Left lobe of liver (tissue), 2 donors: ENCODE measurements around the gene PCDHGB2. TPM values are rescaled to one million over a fixed set of nuclear protein-coding genes. Genes with fewer than 3 reads are reported as not detected.

Experiments used
- ATAC-seq: fragments of 200-7000 bp; cut with Tn5 transposase; one replicate; pipeline ENCODE4 v1.9.1; 2020; ENCODE audit warnings: mild to moderate bottlenecking, moderate library complexity
- DNase-seq: peaks from one replicate; pipeline ENCODE4 v3.0.0-alpha.2; 2020; ENCODE audit warnings: low spot score
- total RNA-seq: library from RNA; stranded (reverse); gene quantifications from one replicate; pipeline ENCODE4 v1.2.1, GENCODE V29; 2021
- donor health status: DM: no; HTN: no; CAD: no; lungs with moderate emphysema.
- donor health status: DM: no; HTN: yes; CAD: no.

Gene PCDHGB2
- total RNA-seq, 1 donor from 2014 or later = 0.81 TPM

DNA sequence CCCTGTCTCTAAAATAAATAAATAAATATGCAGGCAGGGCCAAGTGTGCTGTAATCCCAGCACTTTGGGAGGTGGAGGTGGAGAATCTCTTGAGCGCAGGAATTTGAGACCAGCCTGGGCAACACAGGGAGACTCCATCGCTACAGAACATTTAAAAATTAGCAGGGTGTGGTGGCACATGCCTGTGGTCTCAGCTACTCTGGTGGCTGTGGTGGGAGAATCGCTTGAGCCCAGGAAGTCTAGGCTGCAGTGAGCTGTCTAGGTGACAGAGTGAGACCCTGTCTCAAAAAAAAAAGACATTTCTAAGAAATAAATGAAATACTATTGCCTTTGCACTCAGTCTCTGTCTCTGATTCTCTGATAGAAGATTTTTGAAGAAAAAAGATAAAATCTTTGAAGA is 51.8 kb downstream of the PCDHGB2 start:
- DNase-seq (no peak), ATAC-seq (no peak)

Other genes starting within 250 kb of the PCDHGB2 start
- 0.35 TPM for gene PCDHB4, start 238.2 kb upstream of the PCDHGB2 start, total RNA-seq
- 0.33 TPM for gene PCDHB5, start 224.8 kb upstream of the PCDHGB2 start, total RNA-seq
- gene PCDHB6, start 209.9 kb upstream of the PCDHGB2 start, total RNA-seq = 0.10 TPM
- 0.25 TPM for gene PCDHB7, start 187.3 kb upstream of the PCDHGB2 start, total RNA-seq
- not detected for gene PCDHB8, start 182.2 kb upstream of the PCDHGB2 start, total RNA-seq
- 0.58 TPM for gene PCDHB16, start 177.6 kb upstream of the PCDHGB2 start, total RNA-seq
- 0.05 TPM for gene PCDHB9, start 172.8 kb upstream of the PCDHGB2 start, total RNA-seq
- 0.28 TPM for gene PCDHB10, start 167.6 kb upstream of the PCDHGB2 start, total RNA-seq
- gene PCDHB11, start 160.4 kb upstream of the PCDHGB2 start, total RNA-seq = 0.20 TPM
- 0.28 TPM for gene PCDHB12, start 151.3 kb upstream of the PCDHGB2 start, total RNA-seq
- gene PCDHB13, start 146.1 kb upstream of the PCDHGB2 start, total RNA-seq = 0.65 TPM
- gene PCDHB14, start 136.7 kb upstream of the PCDHGB2 start, total RNA-seq = 0.75 TPM
- 0.38 TPM for gene PCDHB15, start 114.6 kb upstream of the PCDHGB2 start, total RNA-seq
- gene SLC25A2, start 55.9 kb upstream of the PCDHGB2 start, total RNA-seq = 0.25 TPM
- 20.6 TPM for gene TAF7, start 39.2 kb upstream of the PCDHGB2 start, total RNA-seq
- gene PCDHGA1, start 29.5 kb upstream of the PCDHGB2 start, total RNA-seq = 0.10 TPM
- 1.1 TPM for gene PCDHGA2, start 21.2 kb upstream of the PCDHGB2 start, total RNA-seq
- 0.60 TPM for gene PCDHGA3, start 16.2 kb upstream of the PCDHGB2 start, total RNA-seq
- gene PCDHGB1, start 9.9 kb upstream of the PCDHGB2 start, total RNA-seq = 0.63 TPM
- gene PCDHGA4, start 5.0 kb upstream of the PCDHGB2 start, total RNA-seq = 0.53 TPM
- gene PCDHGA5, start 4.2 kb downstream of the PCDHGB2 start, total RNA-seq = 0.35 TPM
- 0.83 TPM for gene PCDHGB3, start 10.2 kb downstream of the PCDHGB2 start, total RNA-seq
- 0.68 TPM for gene PCDHGA6, start 13.9 kb downstream of the PCDHGB2 start, total RNA-seq
- 0.33 TPM for gene PCDHGA7, start 22.7 kb downstream of the PCDHGB2 start, total RNA-seq
- gene PCDHGB4, start 27.7 kb downstream of the PCDHGB2 start, total RNA-seq = 2.2 TPM
- gene PCDHGA8, start 32.6 kb downstream of the PCDHGB2 start, total RNA-seq = 0.35 TPM
- 4.2 TPM for gene PCDHGB5, start 38.0 kb downstream of the PCDHGB2 start, total RNA-seq
- 0.65 TPM for gene PCDHGA9, start 42.8 kb downstream of the PCDHGB2 start, total RNA-seq
- gene PCDHGB6, start 48.0 kb downstream of the PCDHGB2 start, total RNA-seq = 2.3 TPM
- 2.2 TPM for gene PCDHGA10, start 53.0 kb downstream of the PCDHGB2 start, total RNA-seq
- 2.0 TPM for gene PCDHGB7, start 57.7 kb downstream of the PCDHGB2 start, total RNA-seq
- gene PCDHGA11, start 61.1 kb downstream of the PCDHGB2 start, total RNA-seq = 0.68 TPM
- gene PCDHGA12, start 70.5 kb downstream of the PCDHGB2 start, total RNA-seq = 1.0 TPM
- 8.5 TPM for gene PCDHGC3, start 116.0 kb downstream of the PCDHGB2 start, total RNA-seq
- gene PCDHGC4, start 125.0 kb downstream of the PCDHGB2 start, total RNA-seq = 0.65 TPM
- 0.40 TPM for gene PCDHGC5, start 129.1 kb downstream of the PCDHGB2 start, total RNA-seq